GM19468 (cell line): ENCODE data around the gene ZNF385D.

ENCODE experiments used
- ATAC-seq: cut with Tn5 transposase; IDR thresholded peaks from one replicate; pipeline ENCODE4 v1.9.1; 2021; ENCODE audit warnings: mild to moderate bottlenecking, moderate library complexity, moderate number of reproducible peaks; ENCODE audit not compliant: unreplicated experiment; ENCODE audit errors: extremely low read depth

The ZNF385D gene

GRCh38 chr3:21750831-21751391, at the start of gene ZNF385D:
Gene ZNF385D (minus strand): TSS chr3:21751210. CDS start chr3:21750916, 294 bp downstream.
- ATAC-seq = no peak

DNA sequence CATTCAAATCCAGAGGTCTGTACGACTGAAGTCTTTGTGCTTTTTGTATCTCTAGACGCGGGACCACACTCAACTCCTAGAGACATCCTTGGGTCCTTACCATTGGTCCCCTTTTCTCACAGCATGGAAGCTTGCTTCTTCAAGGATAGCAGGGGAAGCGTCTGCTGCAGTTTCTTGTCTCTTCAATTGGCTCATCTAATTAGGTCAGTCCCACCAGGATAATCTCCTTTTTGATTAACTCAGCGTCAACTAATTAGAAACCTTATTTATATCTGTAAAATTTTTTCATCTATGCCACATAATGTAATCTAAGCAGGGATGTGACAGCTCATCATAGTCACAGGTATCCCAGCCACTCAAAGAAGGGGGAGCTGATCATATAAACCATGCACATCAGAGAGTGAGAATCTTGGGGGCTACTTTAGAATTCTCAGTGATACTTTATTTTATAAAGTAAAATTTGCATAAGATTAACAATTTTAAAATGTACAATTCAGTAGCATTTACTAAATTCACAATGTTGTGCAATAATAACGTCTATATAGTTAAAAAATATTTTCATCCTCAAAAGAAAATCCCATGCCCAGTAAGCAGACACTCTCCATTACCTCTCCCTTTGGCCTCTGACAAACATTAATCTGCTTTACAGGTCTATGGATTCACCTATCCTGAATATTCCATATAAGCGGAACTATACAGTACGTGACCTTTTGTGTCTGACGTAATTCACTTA, 47.5 kb upstream of the ZNF385D start:
- ATAC-seq = no peak

- ATAC-seq = no peak
Measured at GRCh38 chr3:21795921-21796320, 44.9 kb upstream of the ZNF385D start.

GRCh38 chr3:21795152-21795837, 44.3 kb upstream of the ZNF385D start:
- ATAC-seq = no peak

- no peak for ATAC-seq
Measured at GRCh38 chr3:21794291-21794690, 43.3 kb upstream of the ZNF385D start.

DNA sequence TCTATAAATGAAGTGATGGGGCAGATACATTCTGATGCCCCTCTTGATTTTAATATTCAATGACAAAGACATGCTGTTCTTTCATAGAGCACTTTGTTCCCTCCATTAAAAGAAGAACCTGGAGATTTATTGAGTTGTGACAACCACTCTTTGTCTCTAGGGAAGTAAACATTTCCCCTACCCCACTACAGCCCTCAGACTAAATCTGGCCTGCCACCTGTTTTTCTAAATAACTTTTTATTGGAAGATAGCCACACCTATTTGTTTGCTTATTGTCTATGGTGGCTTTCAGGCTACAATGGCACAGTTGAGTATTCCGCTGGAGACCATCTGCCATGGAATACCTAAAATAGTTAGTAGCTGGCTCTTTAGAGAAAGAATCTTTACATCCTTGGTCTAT, 41.2 kb upstream of the ZNF385D start:
- no peak for ATAC-seq

DNA sequence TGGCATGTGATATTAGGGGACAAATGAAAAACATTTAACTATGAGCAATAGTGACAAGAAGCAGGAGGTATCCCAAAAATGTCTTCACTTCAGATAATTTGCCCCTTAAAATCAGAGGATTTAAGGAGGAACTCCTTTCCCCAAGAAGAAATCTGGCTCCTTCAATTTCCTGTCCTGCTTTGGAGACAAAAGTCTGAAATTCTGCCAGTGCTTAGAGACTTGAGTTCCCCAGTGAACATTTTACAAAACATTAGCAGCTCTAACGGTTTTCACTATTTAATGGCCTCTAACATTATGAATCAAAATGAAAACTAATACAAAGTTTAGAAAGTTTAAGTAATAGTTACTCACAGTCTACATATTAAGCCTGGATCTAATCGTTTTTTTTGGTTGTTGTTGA, 40.3 kb upstream of the ZNF385D start:
- no peak for ATAC-seq

GRCh38 chr3:21790466-21790865, 39.5 kb upstream of the ZNF385D start:
- ATAC-seq = no peak

- no peak for ATAC-seq
Measured at GRCh38 chr3:21789730-21790129, 38.7 kb upstream of the ZNF385D start.

DNA sequence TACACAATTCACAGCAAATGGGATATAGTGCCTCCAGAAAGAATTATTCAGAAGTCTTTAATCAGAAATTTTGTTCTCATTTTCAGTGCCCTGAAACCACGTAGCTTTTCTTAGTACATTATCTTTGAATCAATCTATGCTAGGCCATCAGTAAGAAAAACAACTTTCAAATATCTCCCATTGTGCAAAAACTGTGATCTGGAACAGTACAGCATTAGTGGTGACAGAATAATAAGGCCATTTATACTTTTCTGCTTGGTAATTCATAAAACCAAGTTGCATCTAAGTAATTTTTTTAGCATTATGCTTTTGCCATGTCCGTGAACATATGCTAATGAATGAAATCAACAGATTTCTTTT, 35.4 kb upstream of the ZNF385D start:
- ATAC-seq = no peak

DNA sequence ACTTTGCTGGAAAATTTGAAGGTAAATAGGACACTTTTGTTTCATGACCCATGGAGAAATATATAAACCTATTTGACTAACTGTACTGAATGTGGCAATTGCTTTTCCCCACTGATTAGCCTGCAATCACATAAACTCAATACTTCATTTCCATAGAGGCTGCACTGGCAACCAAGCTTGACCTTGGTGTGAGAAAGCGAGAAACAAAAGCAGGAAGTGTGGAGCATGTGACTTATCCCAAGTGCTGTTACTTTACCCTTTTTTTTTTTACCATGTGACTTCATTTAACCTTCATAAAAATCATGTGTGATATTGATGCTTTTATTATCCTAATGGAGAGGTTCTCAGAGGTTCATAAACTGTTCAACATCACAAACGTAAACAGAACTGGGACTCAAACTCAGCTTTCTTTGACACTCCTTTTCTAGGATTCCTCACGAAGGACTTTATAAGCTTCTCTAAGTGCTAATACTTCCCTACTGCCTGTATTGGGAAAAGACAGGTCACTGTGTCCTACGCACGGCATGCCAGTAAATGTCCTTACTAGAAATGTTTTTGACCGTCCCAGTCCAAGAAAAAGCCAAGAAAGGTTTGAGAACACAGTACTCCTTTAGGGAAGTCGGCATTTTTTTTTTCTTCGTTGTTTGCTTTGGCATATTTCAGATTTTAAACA, 34.9 kb upstream of the ZNF385D start:
- no peak for ATAC-seq

GRCh38 chr3:21783839-21784238, 32.8 kb upstream of the ZNF385D start:
- ATAC-seq = no peak

DNA sequence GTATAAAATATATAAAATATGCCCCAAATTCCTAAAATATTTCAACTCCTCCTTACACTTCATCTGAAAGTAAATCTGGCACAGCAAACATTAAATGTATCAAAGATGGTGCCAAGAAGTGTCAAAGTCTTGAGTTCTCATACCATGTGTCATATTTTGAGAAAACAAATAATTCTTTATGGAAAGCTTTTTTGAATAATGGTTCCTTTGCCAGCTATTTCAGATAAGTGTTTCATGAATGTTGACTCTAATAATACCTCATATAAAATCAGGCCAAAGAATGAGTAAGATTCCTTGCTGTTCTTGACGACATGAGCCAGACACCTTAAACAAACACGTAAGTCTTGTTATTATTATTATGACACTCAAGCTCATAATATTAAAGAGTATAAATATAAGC, 30.3 kb upstream of the ZNF385D start:
- ATAC-seq = no peak

DNA sequence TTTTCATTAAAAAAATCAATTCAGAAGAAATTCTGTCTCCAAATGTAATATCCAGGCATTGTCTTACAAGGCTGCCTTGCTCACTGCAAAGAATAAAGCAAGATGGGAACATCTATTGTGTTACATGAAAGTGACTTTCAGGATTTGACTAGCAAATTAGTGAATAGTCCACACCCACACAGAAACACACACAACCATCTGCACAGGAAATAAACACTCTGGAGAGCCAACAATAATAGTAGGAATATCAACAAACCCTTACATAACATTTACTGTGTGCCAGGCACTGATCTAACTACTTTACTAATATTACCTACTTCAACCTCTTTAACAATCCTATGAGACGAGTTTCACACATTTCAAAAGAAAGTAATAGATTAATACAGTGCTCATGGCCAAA, 28.9 kb upstream of the ZNF385D start:
- ATAC-seq = no peak

GRCh38 chr3:21778715-21779114, 27.7 kb upstream of the ZNF385D start:
- ATAC-seq = no peak

DNA sequence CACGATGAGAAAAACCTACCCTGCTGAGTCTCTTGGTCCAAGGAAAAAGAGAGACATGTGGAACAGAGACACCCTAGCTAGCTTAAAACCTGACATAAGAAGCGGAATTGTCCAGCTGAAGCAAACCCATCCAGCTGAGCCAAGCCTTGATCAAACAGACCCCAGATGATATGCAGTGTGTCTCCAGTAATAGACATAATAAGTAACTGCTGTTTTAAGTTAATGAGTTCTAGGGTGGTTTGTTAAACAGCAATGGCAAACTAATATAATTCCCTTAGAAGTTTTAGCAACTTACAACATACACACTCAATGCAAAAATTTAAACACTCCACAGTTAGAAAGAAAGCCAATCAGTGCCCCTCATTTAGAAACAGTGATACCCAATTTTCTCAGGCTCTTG, 26.8 kb upstream of the ZNF385D start:
- ATAC-seq = no peak

- ATAC-seq = no peak
Measured at GRCh38 chr3:21766002-21766401, 15.0 kb upstream of the ZNF385D start.

- ATAC-seq = no peak
Measured at GRCh38 chr3:21755896-21756295, 4.9 kb upstream of the ZNF385D start.

DNA sequence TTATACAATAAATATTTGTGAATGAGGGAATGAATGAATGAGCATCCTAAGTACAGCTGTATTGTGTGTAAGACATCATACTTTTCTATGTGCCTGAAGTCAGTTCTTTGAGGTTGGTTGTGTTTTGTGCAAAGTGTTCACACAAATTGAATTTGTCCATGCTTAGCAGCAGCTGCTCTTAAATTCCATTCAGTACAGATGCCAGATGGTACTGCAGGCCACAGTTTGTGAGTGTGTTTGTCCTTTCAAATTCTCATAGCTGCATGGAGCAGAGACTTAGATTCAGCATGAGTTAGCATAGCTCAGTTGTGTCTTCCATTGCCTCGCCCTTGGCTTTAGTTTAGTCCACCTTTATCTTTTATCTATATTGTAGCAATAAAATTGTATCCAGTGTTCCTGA, 3.8 kb upstream of the ZNF385D start:
- ATAC-seq = no peak

GRCh38 chr3:21752749-21753347, 1.8 kb upstream of the ZNF385D start:
- ATAC-seq = no peak

DNA sequence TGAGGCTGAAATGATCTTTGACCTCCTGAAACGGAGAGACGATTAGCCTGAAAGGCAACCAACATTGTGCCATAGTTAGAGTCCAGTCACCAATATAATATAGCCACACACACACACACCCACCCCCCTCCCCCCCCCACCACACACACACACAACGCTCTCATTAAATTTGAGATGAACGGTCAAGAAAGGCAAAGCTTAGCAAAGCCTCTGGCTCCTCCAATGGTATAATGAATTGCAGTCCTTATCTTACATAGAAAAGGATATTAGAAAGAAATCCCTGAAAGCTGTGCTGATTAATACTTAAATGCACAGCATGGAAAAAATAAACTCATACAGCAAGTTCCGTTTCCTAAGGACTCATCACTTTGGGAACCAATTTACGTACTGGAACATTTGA, 876 bp upstream of the ZNF385D start:
- no peak for ATAC-seq
